Breast epithelium (tissue), 3 donors: ENCODE data around the gene TCP11L1.

Source experiments
- POLR2A ChIP-seq: fragments of 450-650 bp; IDR thresholded peaks from one replicate; pipeline ENCODE4 v1.6.1; 2016; ENCODE audit warnings: antibody characterized with exemption, mild to moderate bottlenecking, moderate library complexity
- POLR2AphosphoS5 ChIP-seq, 3 donors: sonication (generic); formaldehyde crosslinking; IDR thresholded peaks; one replicate each; pipeline ENCODE4 v1.6.1; 2017; ENCODE audit warnings: antibody characterized with exemption in 3 of 3
- TF ChIP-seq, protein P1 (sequence below), 3 donors: fragments of 450-650 bp; IDR thresholded peaks; one replicate each; pipeline ENCODE4 v1.5.1; 2016 to 2017; ENCODE audit warnings: antibody characterized with exemption in 3 of 3, mild to moderate bottlenecking in 3 of 3, moderate library complexity in 3 of 3

GRCh38 chr11:33057284-33057683 lies 17.9 kb downstream of the TCP11L1 start:
- TF ChIP-seq, protein P1, sequence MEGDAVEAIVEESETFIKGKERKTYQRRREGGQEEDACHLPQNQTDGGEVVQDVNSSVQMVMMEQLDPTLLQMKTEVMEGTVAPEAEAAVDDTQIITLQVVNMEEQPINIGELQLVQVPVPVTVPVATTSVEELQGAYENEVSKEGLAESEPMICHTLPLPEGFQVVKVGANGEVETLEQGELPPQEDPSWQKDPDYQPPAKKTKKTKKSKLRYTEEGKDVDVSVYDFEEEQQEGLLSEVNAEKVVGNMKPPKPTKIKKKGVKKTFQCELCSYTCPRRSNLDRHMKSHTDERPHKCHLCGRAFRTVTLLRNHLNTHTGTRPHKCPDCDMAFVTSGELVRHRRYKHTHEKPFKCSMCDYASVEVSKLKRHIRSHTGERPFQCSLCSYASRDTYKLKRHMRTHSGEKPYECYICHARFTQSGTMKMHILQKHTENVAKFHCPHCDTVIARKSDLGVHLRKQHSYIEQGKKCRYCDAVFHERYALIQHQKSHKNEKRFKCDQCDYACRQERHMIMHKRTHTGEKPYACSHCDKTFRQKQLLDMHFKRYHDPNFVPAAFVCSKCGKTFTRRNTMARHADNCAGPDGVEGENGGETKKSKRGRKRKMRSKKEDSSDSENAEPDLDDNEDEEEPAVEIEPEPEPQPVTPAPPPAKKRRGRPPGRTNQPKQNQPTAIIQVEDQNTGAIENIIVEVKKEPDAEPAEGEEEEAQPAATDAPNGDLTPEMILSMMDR (IDR thresholded peaks at IDR 0.05) = no peak
- no peak for TF ChIP-seq POLR2A
- TF ChIP-seq POLR2AphosphoS5 (IDR thresholded peaks at IDR 0.05) = no peak
